Keratinocyte (primary cell): ENCODE data around the gene GLI3. TPM values are rescaled to one million over a fixed set of nuclear protein-coding genes. Genes with fewer than 3 reads are reported as not detected.
"Not testable (repeated sequence)": the region's sequence is repeated elsewhere in the genome, so short reads cannot be mapped to it uniquely, and the experiment has no call there.

Experiments
- DNase-seq: peaks from one replicate; pipeline ENCODE4 v3.0.0-alpha.2; 2011; ENCODE audit warnings: low read depth, missing footprints, low spot score
- FAIRE-seq: peaks from 2 replicates; lab custom pipeline; 2011; peaks lifted over from hg19 to GRCh38; lab: Jason Lieb, UNC
- H2AFZ ChIP-seq: 2 replicates; pipeline ENCODE4 v1.6.0; 2012; ENCODE audit warnings: low read length, control low read depth, inconsistent platforms; ENCODE audit not compliant: control insufficient read depth
- H3K27ac ChIP-seq: 2 replicates; pipeline ENCODE4 v1.5.1; 2011; ENCODE audit warnings: low read length; ENCODE audit not compliant: control insufficient read depth, insufficient read depth
- H3K27me3 ChIP-seq: 3 replicates; pipeline ENCODE4 v1.6.0; 2011; ENCODE audit warnings: low read length; ENCODE audit not compliant: control insufficient read depth, insufficient read depth; ENCODE audit errors: extremely low read depth
- H3K36me3 ChIP-seq, 2 experiments: 2 replicates in 1 of 2; 3 replicates in 1 of 2; pipeline ENCODE4 v1.5.1; 2011; ENCODE audit warnings: low read length in 2 of 2, mild to moderate bottlenecking in 1 of 2; ENCODE audit not compliant: control insufficient read depth in 2 of 2, insufficient read depth in 2 of 2; ENCODE audit errors: extremely low read depth in 1 of 2
- H3K4me1 ChIP-seq: 3 replicates; pipeline ENCODE4 v1.5.1; 2011; ENCODE audit warnings: low read length; ENCODE audit not compliant: control insufficient read depth, insufficient read depth; ENCODE audit errors: extremely low read depth
- H3K4me2 ChIP-seq: 3 replicates; pipeline ENCODE4 v1.6.0; 2011; ENCODE audit warnings: low read depth, low read length; ENCODE audit not compliant: control insufficient read depth, insufficient read depth; ENCODE audit errors: extremely low read depth
- H3K4me3 ChIP-seq, 3 experiments: fragments of 200-600 bp in 1 of 3; sonication (generic) in 1 of 3; 2 replicates in 2 of 3; 3 replicates in 1 of 3; pipeline ENCODE4 v1.5.1; 2011 to 2016; ENCODE audit warnings: low read length in 3 of 3, mild to moderate bottlenecking in 3 of 3, control low read depth in 2 of 3, inconsistent platforms in 1 of 3, low read depth in 1 of 3, mixed read lengths in 1 of 3, mixed run types in 1 of 3, moderate library complexity in 1 of 3; ENCODE audit not compliant: control insufficient read depth in 2 of 3, insufficient read depth in 2 of 3; ENCODE audit errors: extremely low read depth in 1 of 3
- H3K79me2 ChIP-seq: 2 replicates; pipeline ENCODE4 v1.6.0; 2012; ENCODE audit warnings: low read length; ENCODE audit not compliant: control insufficient read depth, insufficient read depth
- H3K9ac ChIP-seq: 3 replicates; pipeline ENCODE4 v1.6.0; 2011; ENCODE audit warnings: low read length; ENCODE audit not compliant: control insufficient read depth, insufficient read depth; ENCODE audit errors: extremely low read depth
- H3K9me1 ChIP-seq: 3 replicates; pipeline ENCODE4 v1.6.0; 2011; ENCODE audit warnings: low read length; ENCODE audit not compliant: control insufficient read depth, insufficient read depth; ENCODE audit errors: extremely low read depth
- H3K9me3 ChIP-seq: 2 replicates; pipeline ENCODE4 v1.5.1; 2012; ENCODE audit warnings: low read depth, low read length; ENCODE audit not compliant: control insufficient read depth
- H4K20me1 ChIP-seq: 3 replicates; pipeline ENCODE4 v1.6.0; 2011; ENCODE audit warnings: low read length; ENCODE audit not compliant: control insufficient read depth, insufficient read depth; ENCODE audit errors: extremely low read depth
- EZH2 ChIP-seq: IDR thresholded peaks from one replicate; pipeline ENCODE4 v1.6.1; 2012; ENCODE audit warnings: inconsistent platforms, mild to moderate bottlenecking, low read length, moderate library complexity
- dilution Hi-C: fragments of 300-500 bp; cut with MboI; formaldehyde crosslinking; loops from one replicate; pipeline ENCODE4 v1.7.0; 2020; ENCODE audit warnings: low sequenced_read_pairs; ENCODE audit not compliant: extremely low pct_ligation_motif_present
- polyA plus RNA-seq, 5 experiments: library from polyadenylated mRNA; depleted of rRNA in 3 of 5; stranded (reverse) in 3 of 5; stranded (forward) in 1 of 5; unstranded in 1 of 5; fragments of >200 nt; gene quantifications; 1 replicate in 1 of 5; 2 replicates in 3 of 5; 3 replicates in 1 of 5; pipeline versions ENCODE4 v1.2.1 to v1.2.3, GENCODE V29; 2011 to 2012; ENCODE audit warnings: missing spikeins in 2 of 5, low read depth in 1 of 5, low replicate concordance in 1 of 5
- TF ChIP-seq, protein P1 (sequence below), 3 experiments: IDR thresholded peaks in 1 of 3; conservative IDR thresholded peaks in 1 of 3; optimal IDR thresholded peaks in 1 of 3; 2 replicates in 2 of 3; 3 replicates in 1 of 3; pipeline versions ENCODE3 to v1.5.1; 2011; ENCODE audit warnings: low read length in 3 of 3, mild to moderate bottlenecking in 3 of 3, moderate library complexity in 2 of 3, control low read depth in 1 of 3, inconsistent platforms in 1 of 3; ENCODE audit not compliant: insufficient read depth in 2 of 3; ENCODE audit errors: extremely low read depth in 1 of 3

Gene GLI3
- polyA plus RNA-seq, 1 donor (not counting 4 experiments of a cell fraction or from before 2014, with no cell fraction given), result 3.6 TPM

DNA sequence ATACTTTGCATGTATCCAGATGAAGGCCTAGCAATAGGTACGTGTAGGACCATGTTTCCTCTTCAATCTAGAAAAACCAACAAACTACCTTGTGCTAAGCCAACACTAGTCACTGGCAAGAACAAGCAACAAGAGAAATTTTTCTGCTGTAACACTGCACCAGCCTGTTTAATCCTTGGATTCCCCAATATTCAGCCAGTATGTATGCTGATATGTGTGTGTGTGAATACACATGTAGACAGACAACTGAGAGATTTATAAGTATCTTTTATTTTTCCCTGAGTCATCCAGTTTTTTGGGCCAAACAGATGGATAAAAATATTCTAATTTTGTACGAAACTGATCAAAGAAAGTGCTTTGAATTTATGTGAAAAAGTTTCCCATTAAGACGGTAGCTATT, 26.2 kb downstream of the GLI3 start:
- Histone ChIP-seq H3K4me1 (no peaks in the 10 kb centered on the region), H3K79me2 (no peaks in the 10 kb centered on the region), H3K9me3 (no peaks in the 10 kb centered on the region), H3K27me3 (no peaks in the 10 kb centered on the region), H3K4me3 (no peak overlapping the region), H4K20me1 (no peaks in the 10 kb centered on the region), H3K9ac (no peak overlapping the region), H3K9me1 (no peaks in the 10 kb centered on the region), H3K27ac (no peak overlapping the region), H3K36me3 (peaks cover 0 to 4% of the 10 kb centered on the region in 2 experiments), H3K4me2 (no peak overlapping the region), H2AFZ (no peak overlapping the region)
- FAIRE-seq (no peak), DNase-seq (no peak)
- TF ChIP-seq EZH2, result no peak
- TF ChIP-seq, protein P1, sequence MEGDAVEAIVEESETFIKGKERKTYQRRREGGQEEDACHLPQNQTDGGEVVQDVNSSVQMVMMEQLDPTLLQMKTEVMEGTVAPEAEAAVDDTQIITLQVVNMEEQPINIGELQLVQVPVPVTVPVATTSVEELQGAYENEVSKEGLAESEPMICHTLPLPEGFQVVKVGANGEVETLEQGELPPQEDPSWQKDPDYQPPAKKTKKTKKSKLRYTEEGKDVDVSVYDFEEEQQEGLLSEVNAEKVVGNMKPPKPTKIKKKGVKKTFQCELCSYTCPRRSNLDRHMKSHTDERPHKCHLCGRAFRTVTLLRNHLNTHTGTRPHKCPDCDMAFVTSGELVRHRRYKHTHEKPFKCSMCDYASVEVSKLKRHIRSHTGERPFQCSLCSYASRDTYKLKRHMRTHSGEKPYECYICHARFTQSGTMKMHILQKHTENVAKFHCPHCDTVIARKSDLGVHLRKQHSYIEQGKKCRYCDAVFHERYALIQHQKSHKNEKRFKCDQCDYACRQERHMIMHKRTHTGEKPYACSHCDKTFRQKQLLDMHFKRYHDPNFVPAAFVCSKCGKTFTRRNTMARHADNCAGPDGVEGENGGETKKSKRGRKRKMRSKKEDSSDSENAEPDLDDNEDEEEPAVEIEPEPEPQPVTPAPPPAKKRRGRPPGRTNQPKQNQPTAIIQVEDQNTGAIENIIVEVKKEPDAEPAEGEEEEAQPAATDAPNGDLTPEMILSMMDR (optimal IDR thresholded peaks at IDR 0.05 in 1 of 3, IDR thresholded peaks at IDR 0.05 in 1 of 3, conservative IDR thresholded peaks at IDR 0.05 in 1 of 3; ENCODE audit: extremely low read depth in 1 of 3, insufficient read depth in 2 of 3, low read length in 3 of 3), result no peak
- dilution Hi-C loops, result no loop called here

GRCh38 chr7:42210333-42210732, 26.7 kb downstream of the GLI3 start:
- Histone ChIP-seq H3K4me1 (no peaks in the 10 kb centered on the region), H3K9ac (no peak overlapping the region), H3K36me3 (peaks cover 0 to 4% of the 10 kb centered on the region in 2 experiments), H3K27ac (no peak overlapping the region), H3K79me2 (no peaks in the 10 kb centered on the region), H3K9me3 (no peaks in the 10 kb centered on the region), H3K4me2 (no peak overlapping the region), H3K27me3 (no peaks in the 10 kb centered on the region), H4K20me1 (no peaks in the 10 kb centered on the region), H2AFZ (no peak overlapping the region), H3K4me3 (no peak overlapping the region), H3K9me1 (no peaks in the 10 kb centered on the region)
- DNase-seq (no peak), FAIRE-seq (no peak)
- dilution Hi-C loops, result no loop called here
- TF ChIP-seq, protein P1 (optimal IDR thresholded peaks at IDR 0.05 in 1 of 3, IDR thresholded peaks at IDR 0.05 in 1 of 3, conservative IDR thresholded peaks at IDR 0.05 in 1 of 3; ENCODE audit: extremely low read depth in 1 of 3, insufficient read depth in 2 of 3, low read length in 3 of 3), result no peak
- no peak for TF ChIP-seq EZH2

- H3K4me2 ChIP-seq, H4K20me1 ChIP-seq, H3K27ac ChIP-seq, H3K9ac ChIP-seq, H3K79me2 ChIP-seq, dilution Hi-C loops, FAIRE-seq, H2AFZ ChIP-seq, H3K36me3 ChIP-seq, H3K9me1 ChIP-seq, H3K4me1 ChIP-seq, H3K4me3 ChIP-seq, H3K9me3 ChIP-seq, DNase-seq, H3K27me3 ChIP-seq: not testable (repeated sequence)
Measured at GRCh38 chr7:42209085-42209484, 27.9 kb downstream of the GLI3 start.
